H1 (cell line): ENCODE measurements around the gene IRF5. TPM values are rescaled to one million over a fixed set of nuclear protein-coding genes. Genes with fewer than 3 reads are reported as not detected.

ENCODE experiments used
- JUN ChIP-seq: IDR thresholded peaks from 2 replicates; pipeline ENCODE4 v1.6.1; 2011; ENCODE audit warnings: low read depth, mild to moderate bottlenecking, improper control_type of control experiment, low read length
- JUND ChIP-seq: IDR thresholded peaks from 2 replicates; pipeline ENCODE4 v1.6.1; 2011; ENCODE audit warnings: mild to moderate bottlenecking, improper control_type of control experiment, low read length
- SP4 ChIP-seq: IDR thresholded peaks from 2 replicates; pipeline ENCODE4 v1.6.1; 2012; ENCODE audit warnings: low read length, inconsistent platforms
- TCF12 ChIP-seq: IDR thresholded peaks from 2 replicates; pipeline ENCODE4 v1.6.1; 2011; ENCODE audit warnings: low read depth, mild to moderate bottlenecking, low read length
- polyA plus RNA-seq, 7 experiments: library from polyadenylated mRNA; depleted of rRNA in 3 of 7; stranded (reverse) in 5 of 7; unstranded in 2 of 7; fragments of >200 nt in 5 of 7; fragments of 200-250 nt in 2 of 7; gene quantifications; 1 replicate in 5 of 7; 2 replicates in 1 of 7; 4 replicates in 1 of 7; pipeline versions ENCODE4 v1.2.1 to v1.2.3, GENCODE V29; 2011 to 2013; ENCODE audit warnings: missing spikeins in 2 of 7, mixed read lengths in 2 of 7
- total RNA-seq: library from RNA; stranded (reverse); fragmentation: NEBNext Ultra II Directional; extraction: Animal tissue kit (Norgen Biotek cat#: 25700); gene quantifications from 2 replicates; pipeline ENCODE4 v1.2.1, GENCODE V29; 2021

The IRF5 gene
- total and polyA plus RNA-seq, 2 of the 8 experiments (the other 6 are each of a cell fraction or from before 2014, with no cell fraction given) = 0.28 to 1.1 TPM

- no peak for TF ChIP-seq JUND
- no peak for TF ChIP-seq SP4
- no peak for TF ChIP-seq TCF12
- no peak for TF ChIP-seq JUN
Observed at GRCh38 chr7:128908750-128909624, 28.7 kb upstream of the IRF5 start (continued).
